ENCODE measurements around the gene RIMS3.

RIMS3 gene

GRCh38 chr1:40627987-40628902, 37.2 kb downstream of the RIMS3 start:
- no peak for DNase-seq

GRCh38 chr1:40626383-40626770, 39.1 kb downstream of the RIMS3 start:
- DNase-seq, result no peak

GRCh38 chr1:40625476-40626382, 39.8 kb downstream of the RIMS3 start:
- DNase-seq, result no peak

GRCh38 chr1:40625076-40625475, 40.4 kb downstream of the RIMS3 start:
- no peak for DNase-seq

- no peak for DNase-seq
These were observed 42.4 kb downstream of the RIMS3 start for GRCh38 chr1:40622936-40623629.

GRCh38 chr1:40621821-40622450, 43.5 kb downstream of the RIMS3 start:
- no peak for DNase-seq

GRCh38 chr1:40620586-40621210, 44.8 kb downstream of the RIMS3 start:
- no peak for DNase-seq

- DNase-seq, result no peak
These were observed 45.3 kb downstream of the RIMS3 start for GRCh38 chr1:40620150-40620549.

GRCh38 chr1:40618108-40618507, 47.4 kb downstream of the RIMS3 start:
- DNase-seq, result no peak

GRCh38 chr1:40612345-40612831, 53.1 kb downstream of the RIMS3 start:
- DNase-seq, result peak; percentile 3

GRCh38 chr1:40610156-40610555, 55.3 kb downstream of the RIMS3 start:
- DNase-seq, result no peak

GRCh38 chr1:40607921-40608320, 57.6 kb downstream of the RIMS3 start:
- DNase-seq, result no peak

- DNase-seq, result no peak
These were observed 58.5 kb downstream of the RIMS3 start for GRCh38 chr1:40606978-40607377.

GRCh38 chr1:40606194-40606593, 59.3 kb downstream of the RIMS3 start:
- no peak for DNase-seq

- DNase-seq, result no peak
These were observed 65.6 kb downstream of the RIMS3 start for GRCh38 chr1:40599926-40600325.

GRCh38 chr1:40595623-40596022, 69.9 kb downstream of the RIMS3 start:
- DNase-seq, result no peak

GRCh38 chr1:40594187-40594531, 71.3 kb downstream of the RIMS3 start:
- no peak for DNase-seq

GRCh38 chr1:40593449-40594186, 71.9 kb downstream of the RIMS3 start:
- no peak for DNase-seq

GRCh38 chr1:40592107-40592803, 73.2 kb downstream of the RIMS3 start:
- DNase-seq, result no peak

- no peak for DNase-seq
These were observed 76.9 kb downstream of the RIMS3 start for GRCh38 chr1:40588586-40588985.

- no peak for DNase-seq
These were observed 81.5 kb downstream of the RIMS3 start for GRCh38 chr1:40583980-40584379.
